Erythroblast (primary cell): ENCODE results near the gene STPG4.

ENCODE experiments used
- GATA1 ChIP-seq: IDR thresholded peaks from 2 replicates; pipeline ENCODE4 v1.6.1; 2011; ENCODE audit warnings: low read depth, mild to moderate bottlenecking, control low read depth, low read length, moderate library complexity
- POLR2A ChIP-seq: IDR thresholded peaks from 2 replicates; pipeline ENCODE4 v1.6.1; 2011; ENCODE audit warnings: mild to moderate bottlenecking, low read length

GRCh38 chr2:47056374-47056773 lies 98.7 kb downstream of the STPG4 start:
- TF ChIP-seq POLR2A (no peak), GATA1 (no peak)
